Activated naive CD4-positive, alpha-beta T cell treated with anti-CD3 and anti-CD28 coated beads, Interleukin-2, amount 50 U/mL, for 72 hours (primary cell): ENCODE measurements around the gene TMA16. TPM values are rescaled to one million over a fixed set of nuclear protein-coding genes. Genes with fewer than 3 reads are reported as not detected.

Experiments used
- total RNA-seq, 2 donors: library from RNA; stranded (reverse); gene quantifications; one replicate each; pipeline ENCODE4 v1.2.3, GENCODE V29; 2022

The TMA16 gene
- total RNA-seq, 2 donors from 2014 or later = 20.2 to 45.4 TPM

Other genes with a start within 250 kb of the TMA16 start
- not detected for gene NPY1R, start 162.1 kb upstream of the TMA16 start, total RNA-seq
- not detected for gene NPY5R, start 150.8 kb upstream of the TMA16 start, total RNA-seq
- not detected for gene TKTL2, start 20.9 kb upstream of the TMA16 start, total RNA-seq